ENCODE results near the gene PIGL.

DNA sequence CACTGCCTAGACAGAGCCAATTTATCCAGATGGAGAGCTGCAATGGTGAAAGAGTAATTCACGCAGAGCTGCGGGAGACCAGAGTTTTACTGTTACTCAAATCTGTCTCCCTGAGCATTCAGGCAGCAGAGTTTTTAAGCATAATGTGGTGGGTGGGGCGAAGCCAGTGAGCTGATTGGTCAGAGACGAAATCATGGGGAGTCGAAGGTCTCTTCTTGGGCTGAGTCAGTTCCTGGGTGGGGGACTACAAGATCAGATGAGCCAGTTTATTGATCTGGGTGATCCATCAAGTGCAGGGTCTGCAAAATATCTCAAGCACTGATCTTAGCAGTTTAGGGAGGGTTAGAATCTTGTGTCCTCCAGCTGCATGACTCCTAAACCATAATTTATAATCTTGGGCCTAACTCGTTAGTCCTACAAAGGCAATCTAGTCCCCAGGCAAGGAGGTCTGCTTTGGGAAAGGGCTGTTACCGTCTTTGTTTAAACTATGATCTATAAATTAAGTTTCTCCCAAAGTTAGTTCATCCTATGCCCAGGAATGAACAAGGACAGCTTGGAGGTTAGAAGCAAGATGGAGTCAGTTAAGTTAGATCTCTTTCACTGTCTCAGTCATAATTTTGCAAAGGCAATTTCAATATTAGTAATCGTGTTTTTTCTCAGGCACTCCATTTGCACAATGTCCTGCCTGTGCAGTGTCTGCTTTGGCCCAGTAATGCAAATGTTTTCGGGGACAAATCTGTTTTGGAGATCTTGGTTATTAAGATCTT, 27.0 kb downstream of the PIGL start:
- TF ChIP-seq CTCF (IDR thresholded peaks at IDR 0.05; ENCODE audit: low read length): no peak
- TF ChIP-seq EZH2 (IDR thresholded peaks at IDR 0.05; ENCODE audit: borderline replicate concordance, low read length): no peak
